Measurements from ENCODE around the gene MARK4.

- TF ChIP-seq CTCF (optimal IDR thresholded peaks at IDR 0.05 in 1 of 3, IDR thresholded peaks at IDR 0.05 in 1 of 3, conservative IDR thresholded peaks at IDR 0.05 in 1 of 3; ENCODE audit: extremely low read depth in 1 of 3, insufficient read depth in 2 of 3, low read length in 3 of 3) (no peak), EZH2 (IDR thresholded peaks at IDR 0.05; ENCODE audit: low read length) (no peak)
These were observed at the start of gene MARK4 for GRCh38 chr19:45250832-45251451.
